Type B pancreatic cell (in vitro differentiated cells): Measurements from ENCODE around the gene CDC42BPG. TPM values are rescaled to one million over a fixed set of nuclear protein-coding genes. Genes with fewer than 3 reads are reported as not detected.

Experiments
- DNase-seq: peaks from one replicate; pipeline ENCODE4 v3.0.0; 2021; ENCODE audit warnings: mixed read lengths; ENCODE audit not compliant: unreplicated experiment; ENCODE audit errors: extremely low spot score
- H3K27ac Mint-ChIP-seq: 2 replicates; pipeline ENCODE4 v1.8.0; 2021; ENCODE audit warnings: mild to moderate bottlenecking, mixed read lengths
- H3K27me3 Mint-ChIP-seq: 2 replicates; pipeline ENCODE4 v1.8.0; 2021; ENCODE audit warnings: mixed read lengths
- H3K36me3 Mint-ChIP-seq: 2 replicates; pipeline ENCODE4 v1.8.0; 2021; ENCODE audit warnings: mixed read lengths
- H3K4me1 Mint-ChIP-seq: one replicate; pipeline ENCODE4 v1.8.0; 2021; ENCODE audit warnings: mixed read lengths; ENCODE audit not compliant: unreplicated experiment
- H3K4me3 Mint-ChIP-seq: 2 replicates; pipeline ENCODE4 v1.8.0; 2021; ENCODE audit warnings: mild to moderate bottlenecking, mixed read lengths
- H3K9me3 Mint-ChIP-seq: 2 replicates; pipeline ENCODE4 v1.8.0; 2021; ENCODE audit warnings: mixed read lengths
- total RNA-seq: library from RNA; stranded (reverse); gene quantifications from 2 replicates; pipeline ENCODE4 v1.2.1, GENCODE V29; 2021; ENCODE audit warnings: low replicate concordance
- TF ChIP-seq, protein P1 (sequence below): fragments of 200-600 bp; sonication (generic); conservative IDR thresholded peaks from 2 replicates; pipeline ENCODE4 v1.5.0; 2021; ENCODE audit warnings: antibody characterized with exemption, mild to moderate bottlenecking

Gene CDC42BPG
- total RNA-seq, 1 donor from 2014 or later, result 20.1 TPM

DNA sequence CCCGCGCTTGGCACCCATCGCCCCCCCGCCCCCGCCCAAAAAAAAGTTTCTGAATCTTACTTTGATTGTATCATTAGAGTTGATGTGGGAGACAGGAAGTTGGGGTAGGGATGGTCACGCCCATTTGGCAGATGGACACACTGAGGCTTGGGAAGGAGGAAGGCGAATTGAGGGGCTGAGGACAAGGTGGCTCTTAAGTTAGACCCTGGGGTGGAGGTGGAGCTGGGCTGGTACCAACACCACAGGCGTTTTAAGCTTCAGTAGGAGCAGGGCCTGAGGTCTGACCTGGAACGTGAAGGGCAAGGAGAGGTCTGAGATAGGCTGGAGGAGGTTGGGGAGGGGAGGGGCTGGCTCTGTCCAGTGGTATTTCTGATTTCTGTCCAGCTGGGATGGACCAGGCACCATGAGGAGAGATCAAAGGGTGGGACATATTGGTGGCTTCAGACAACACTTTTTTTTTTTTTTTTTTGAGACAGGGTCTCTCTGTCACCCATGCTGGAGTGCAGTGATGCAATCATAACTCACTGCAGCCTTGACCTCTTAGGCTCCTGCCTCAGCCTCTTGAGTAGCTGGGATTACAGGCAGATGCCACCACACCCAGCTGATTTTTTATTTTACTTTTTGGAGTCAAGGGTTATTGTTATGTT, 799 bp upstream of the CDC42BPG start:
- Mint-ChIP-seq H3K4me1 (peaks cover 3% of the 10 kb centered on the region), H3K9me3 (no peaks in the 10 kb centered on the region), H3K27ac (peak overlapping the region; percentile 87), H3K27me3 (peaks cover 12% of the 10 kb centered on the region), H3K36me3 (no peaks in the 10 kb centered on the region), H3K4me3 (peak overlapping the region; percentile 80)
- DNase-seq, result no peak
- TF ChIP-seq, protein P1, sequence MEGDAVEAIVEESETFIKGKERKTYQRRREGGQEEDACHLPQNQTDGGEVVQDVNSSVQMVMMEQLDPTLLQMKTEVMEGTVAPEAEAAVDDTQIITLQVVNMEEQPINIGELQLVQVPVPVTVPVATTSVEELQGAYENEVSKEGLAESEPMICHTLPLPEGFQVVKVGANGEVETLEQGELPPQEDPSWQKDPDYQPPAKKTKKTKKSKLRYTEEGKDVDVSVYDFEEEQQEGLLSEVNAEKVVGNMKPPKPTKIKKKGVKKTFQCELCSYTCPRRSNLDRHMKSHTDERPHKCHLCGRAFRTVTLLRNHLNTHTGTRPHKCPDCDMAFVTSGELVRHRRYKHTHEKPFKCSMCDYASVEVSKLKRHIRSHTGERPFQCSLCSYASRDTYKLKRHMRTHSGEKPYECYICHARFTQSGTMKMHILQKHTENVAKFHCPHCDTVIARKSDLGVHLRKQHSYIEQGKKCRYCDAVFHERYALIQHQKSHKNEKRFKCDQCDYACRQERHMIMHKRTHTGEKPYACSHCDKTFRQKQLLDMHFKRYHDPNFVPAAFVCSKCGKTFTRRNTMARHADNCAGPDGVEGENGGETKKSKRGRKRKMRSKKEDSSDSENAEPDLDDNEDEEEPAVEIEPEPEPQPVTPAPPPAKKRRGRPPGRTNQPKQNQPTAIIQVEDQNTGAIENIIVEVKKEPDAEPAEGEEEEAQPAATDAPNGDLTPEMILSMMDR, result no peak

DNA sequence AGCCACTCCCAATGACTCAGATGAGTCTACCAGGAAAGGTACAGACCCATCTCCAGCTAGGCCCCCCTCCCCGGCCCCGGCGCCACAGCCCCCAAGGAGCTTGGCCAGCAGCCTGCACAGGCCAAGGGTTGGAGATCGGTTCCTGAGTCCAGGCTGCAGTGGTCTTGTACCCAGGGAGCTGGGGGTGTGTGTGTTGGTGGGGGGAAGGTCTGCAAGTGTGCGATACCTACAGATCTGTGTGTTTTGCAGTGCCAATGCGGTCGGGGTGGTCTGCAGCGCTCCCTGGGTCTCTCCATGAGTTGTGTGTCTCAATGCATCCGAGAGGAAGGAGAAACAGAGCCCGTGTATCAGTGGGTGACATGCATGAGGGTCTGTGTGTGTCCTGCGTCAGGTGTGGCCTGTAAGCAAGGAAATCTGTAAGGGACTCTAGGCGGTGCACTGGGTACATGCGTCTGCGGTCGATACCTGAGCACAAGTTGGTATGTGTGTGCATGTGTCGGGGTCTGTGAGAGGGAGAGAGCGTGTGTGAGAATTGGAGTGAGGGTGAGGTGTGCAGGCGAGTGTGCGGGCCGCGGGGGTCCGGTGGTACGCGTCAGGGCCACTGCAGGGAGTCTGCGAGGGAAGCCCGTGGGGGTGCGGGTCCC, 645 bp downstream of the CDC42BPG start:
- Mint-ChIP-seq H3K27me3 (peaks cover 12% of the 10 kb centered on the region), H3K9me3 (no peaks in the 10 kb centered on the region), H3K36me3 (no peaks in the 10 kb centered on the region), H3K27ac (peak overlapping the region; percentile 97), H3K4me3 (peak overlapping the region; percentile 100), H3K4me1 (peaks cover 3% of the 10 kb centered on the region)
- no peak for DNase-seq
- TF ChIP-seq, protein P1, result no peak

DNA sequence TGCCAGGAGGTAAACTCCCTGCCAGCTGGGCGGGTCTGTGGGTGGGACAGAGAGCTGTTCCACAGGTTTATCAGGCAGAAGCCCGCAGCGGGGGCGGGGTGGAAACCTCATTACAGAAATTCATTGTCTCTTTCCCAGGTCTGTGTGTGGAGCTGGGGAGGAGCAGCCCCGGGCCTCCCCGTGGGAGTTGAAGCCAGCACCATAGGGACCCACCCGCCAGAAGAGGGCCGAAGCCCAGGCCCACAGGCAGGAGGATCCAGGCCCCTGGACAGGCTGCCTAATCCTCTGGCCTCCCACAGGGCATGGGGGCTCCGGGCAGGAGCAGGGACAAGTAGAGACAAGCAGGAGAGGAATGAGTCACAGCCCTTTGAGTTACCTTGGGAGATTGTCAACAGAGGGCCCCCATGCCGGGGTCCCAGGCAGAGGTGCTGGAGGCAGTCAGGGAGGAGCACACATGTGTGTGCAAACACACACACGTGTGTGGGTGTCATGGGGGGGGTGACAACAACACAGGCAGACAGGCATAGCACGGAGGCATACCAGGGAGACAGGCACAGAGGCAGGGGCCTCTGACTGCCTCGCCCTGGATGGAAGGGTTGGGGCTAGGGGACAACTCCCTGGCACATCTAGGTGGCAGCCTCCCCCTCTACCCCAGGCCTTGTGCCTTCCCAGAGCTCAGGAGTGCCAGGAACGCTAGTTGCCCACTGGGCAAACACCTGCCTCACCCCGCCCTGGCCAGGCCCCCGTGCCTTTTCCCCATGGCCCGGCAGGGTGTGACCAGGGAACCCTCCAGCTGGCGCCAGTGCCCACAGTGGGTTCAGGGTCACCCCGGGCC, 1.4 kb downstream of the CDC42BPG start:
- TF ChIP-seq, protein P1, result no peak
- H3K4me3 Mint-ChIP-seq, result peak overlapping the region; percentile 100
- peak overlapping the region; percentile 97 for H3K27ac Mint-ChIP-seq
- no peaks in the 10 kb centered on the region for H3K36me3 Mint-ChIP-seq
- H3K27me3 Mint-ChIP-seq, result peaks cover 12% of the 10 kb centered on the region
- H3K4me1 Mint-ChIP-seq, result peaks cover 3% of the 10 kb centered on the region
- H3K9me3 Mint-ChIP-seq, result no peaks in the 10 kb centered on the region
- DNase-seq, result no peak

DNA sequence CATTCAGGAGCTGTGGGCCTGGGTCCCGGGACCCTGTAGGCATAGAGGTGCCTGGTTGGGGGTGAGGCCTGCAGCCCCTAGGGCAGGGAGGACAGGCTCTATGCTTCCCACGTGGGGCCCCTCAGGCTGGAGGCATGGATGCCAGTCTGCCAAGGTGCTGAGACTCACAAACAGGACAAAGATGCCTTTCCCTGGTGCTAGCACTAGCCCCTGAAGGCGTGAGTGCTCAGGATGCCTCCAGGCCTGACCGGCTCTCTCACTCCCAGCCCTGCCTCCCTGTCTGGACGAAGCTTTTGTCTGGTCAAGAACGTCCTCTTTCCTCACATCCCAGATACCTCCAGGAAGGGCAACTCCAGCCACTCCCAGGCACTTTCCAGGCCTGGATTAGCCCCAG, 2.1 kb downstream of the CDC42BPG start:
- peaks cover 3% of the 10 kb centered on the region for H3K4me1 Mint-ChIP-seq
- no peak for DNase-seq
- peak overlapping the region; percentile 100 for H3K4me3 Mint-ChIP-seq
- H3K27me3 Mint-ChIP-seq, result peaks cover 12% of the 10 kb centered on the region
- TF ChIP-seq, protein P1, result no peak
- H3K36me3 Mint-ChIP-seq, result no peaks in the 10 kb centered on the region
- H3K9me3 Mint-ChIP-seq, result no peaks in the 10 kb centered on the region
- H3K27ac Mint-ChIP-seq, result peak overlapping the region; percentile 97

DNA sequence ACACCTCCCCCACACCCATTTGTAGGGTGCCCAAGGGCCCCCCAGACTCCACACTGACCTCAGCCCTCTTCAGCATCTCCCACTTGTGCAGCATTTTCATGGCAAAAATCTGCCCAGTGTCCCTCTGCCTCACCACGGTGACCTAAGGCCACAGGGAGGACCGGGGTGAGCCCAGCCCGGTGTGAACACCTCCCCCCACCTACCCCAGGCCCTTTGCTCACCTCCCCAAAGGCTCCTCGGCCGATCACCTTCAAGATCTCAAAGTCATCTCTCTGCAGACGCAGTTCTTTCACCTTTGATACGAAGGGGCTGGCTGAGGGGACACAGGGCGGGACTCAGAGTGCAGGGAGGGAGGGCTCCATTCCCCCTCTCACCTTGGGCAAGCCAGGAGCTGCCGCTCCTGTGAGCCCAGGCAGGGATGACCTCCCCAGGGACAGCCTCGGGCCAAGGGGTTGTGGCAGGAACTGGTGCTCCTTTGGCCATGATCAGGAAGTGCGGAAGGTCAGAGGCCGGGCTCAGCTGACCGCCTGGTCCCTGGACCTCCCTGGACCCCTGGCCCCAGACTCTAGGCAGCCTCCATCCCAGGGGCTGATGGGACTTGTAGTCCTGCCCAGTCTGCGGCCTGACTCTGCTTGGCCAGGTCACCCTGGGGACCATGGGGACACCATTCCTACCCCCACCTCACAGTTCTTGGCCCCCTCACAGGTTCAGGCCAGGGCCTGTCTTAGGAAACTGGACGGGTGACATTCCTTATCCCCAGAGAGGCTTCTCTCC, 2.7 kb downstream of the CDC42BPG start:
- DNase-seq, result no peak
- TF ChIP-seq, protein P1, result no peak
- Mint-ChIP-seq H3K4me3 (peak overlapping the region; percentile 100), H3K9me3 (no peaks in the 10 kb centered on the region), H3K27ac (peak overlapping the region; percentile 97), H3K4me1 (peaks cover 3% of the 10 kb centered on the region), H3K27me3 (peaks cover 12% of the 10 kb centered on the region), H3K36me3 (no peaks in the 10 kb centered on the region)
